CD14-positive monocyte (primary cell): ENCODE results near the gene F2. TPM values are rescaled to one million over a fixed set of nuclear protein-coding genes. Genes with fewer than 3 reads are reported as not detected.

Source experiments
- DNase-seq, 3 donors: peaks; one replicate each; pipeline ENCODE4 v3.0.0-alpha.2; 2011 to 2022
- H2AFZ ChIP-seq: 2 replicates; pipeline ENCODE4 v1.6.0; 2012; ENCODE audit warnings: mild to moderate bottlenecking, low read depth, low read length, inconsistent platforms; ENCODE audit not compliant: insufficient read depth, poor library complexity, severe bottlenecking
- H3K27ac ChIP-seq, 2 donors: 1 replicate in 1 of 2; 2 replicates in 1 of 2; pipeline ENCODE4 v1.5.1; 2012 to 2013; ENCODE audit warnings: low read length in 2 of 2, control low read depth in 1 of 2, inconsistent platforms in 1 of 2, low read depth in 1 of 2, mild to moderate bottlenecking in 1 of 2
- H3K27me3 ChIP-seq, 2 donors: one replicate each; pipeline versions ENCODE4 v1.6.0 to v1.6.1; 2011 to 2013; ENCODE audit warnings: low read length in 2 of 2; ENCODE audit not compliant: control insufficient read depth in 2 of 2, insufficient read depth in 2 of 2
- H3K36me3 ChIP-seq, 2 donors: replicated peaks in 1 of 2; 1 replicate in 1 of 2; 2 replicates in 1 of 2; pipeline versions ENCODE4 v1.5.1 to v1.6.1; 2012 to 2013; ENCODE audit warnings: low read length in 2 of 2, control low read depth in 1 of 2, inconsistent platforms in 1 of 2, mild to moderate bottlenecking in 1 of 2; ENCODE audit not compliant: insufficient read depth in 2 of 2, control insufficient read depth in 1 of 2
- H3K4me1 ChIP-seq, 2 donors: 1 replicate in 1 of 2; 2 replicates in 1 of 2; pipeline versions ENCODE4 v1.5.1 to v1.6.1; 2012 to 2013; ENCODE audit warnings: low read length in 2 of 2, control low read depth in 1 of 2, inconsistent platforms in 1 of 2, mild to moderate bottlenecking in 1 of 2, moderate library complexity in 1 of 2; ENCODE audit not compliant: insufficient read depth in 2 of 2, control insufficient read depth in 1 of 2
- H3K4me2 ChIP-seq: replicated peaks from 2 replicates; pipeline ENCODE3; 2012; ENCODE audit warnings: low read length, moderate library complexity, mild to moderate bottlenecking; ENCODE audit not compliant: poor library complexity, severe bottlenecking; ENCODE audit errors: extremely low read depth
- H3K4me3 ChIP-seq, 3 experiments: fragments of 200-600 bp in 1 of 3; sonication (generic) in 1 of 3; replicated peaks in 1 of 3; 1 replicate in 2 of 3; 2 replicates in 1 of 3; pipeline ENCODE4 v1.5.1; 2011 to 2013; ENCODE audit warnings: low read length in 3 of 3, mild to moderate bottlenecking in 3 of 3, control low read depth in 2 of 3, low read depth in 2 of 3, inconsistent platforms in 1 of 3, moderate library complexity in 1 of 3
- H3K79me2 ChIP-seq: 2 replicates; pipeline ENCODE4 v1.6.0; 2012; ENCODE audit warnings: mild to moderate bottlenecking, control low read depth, inconsistent platforms, low read length, moderate library complexity; ENCODE audit not compliant: insufficient read depth
- H3K9ac ChIP-seq: 2 replicates; pipeline ENCODE4 v1.6.0; 2017; ENCODE audit warnings: low read length, mild to moderate bottlenecking; ENCODE audit not compliant: insufficient read depth, poor library complexity, severe bottlenecking
- H3K9me3 ChIP-seq, 2 donors: replicated peaks in 1 of 2; 1 replicate in 1 of 2; 2 replicates in 1 of 2; pipeline versions ENCODE4 v1.5.1 to v1.6.1; 2012 to 2013; ENCODE audit warnings: low read length in 2 of 2, control low read depth in 1 of 2; ENCODE audit not compliant: control insufficient read depth in 1 of 2, insufficient read depth in 1 of 2
- H4K20me1 ChIP-seq: 2 replicates; pipeline ENCODE4 v1.6.0; 2012; ENCODE audit warnings: mild to moderate bottlenecking, low read length, control low read depth, moderate library complexity; ENCODE audit not compliant: insufficient read depth
- H3K27ac Mint-ChIP-seq, 7 donors: one replicate each; pipeline ENCODE4 v1.8.0; 2020; ENCODE audit warnings: mild to moderate bottlenecking in 7 of 7, mixed read lengths in 7 of 7, moderate library complexity in 6 of 7, inconsistent platforms in 2 of 7
- H3K27me3 Mint-ChIP-seq, 3 donors: one replicate each; pipeline ENCODE4 v1.8.0; 2021 to 2022; ENCODE audit warnings: low read depth in 3 of 3, mild to moderate bottlenecking in 3 of 3, mixed read lengths in 3 of 3, moderate library complexity in 3 of 3, inconsistent platforms in 1 of 3
- H3K36me3 Mint-ChIP-seq, 2 donors: one replicate each; pipeline ENCODE4 v1.8.0; 2020; ENCODE audit warnings: mixed read lengths in 2 of 2, inconsistent platforms in 1 of 2, mild to moderate bottlenecking in 1 of 2
- H3K4me1 Mint-ChIP-seq: one replicate; pipeline ENCODE4 v1.8.0; 2020; ENCODE audit warnings: mild to moderate bottlenecking, mixed read lengths
- H3K4me3 Mint-ChIP-seq, 2 donors: one replicate each; pipeline ENCODE4 v1.8.0; 2020; ENCODE audit warnings: mild to moderate bottlenecking in 2 of 2, mixed read lengths in 2 of 2, moderate library complexity in 1 of 2
- H3K9me3 Mint-ChIP-seq, 7 donors: one replicate each; pipeline ENCODE4 v1.8.0; 2020 to 2022; ENCODE audit warnings: mixed read lengths in 7 of 7, mild to moderate bottlenecking in 6 of 7, moderate library complexity in 6 of 7, inconsistent platforms in 2 of 7
- WGBS: methylation state at CpG from one replicate; pipeline ENCODE4 v1.1.5; 2013; ENCODE audit warnings: missing lambda C conversion rate; ENCODE audit not compliant: insufficient coverage; 5-methylcytosine and 5-hydroxymethylcytosine counted together
- intact Hi-C, 2 donors: fragments of 100-400 bp; cut with micrococcal nuclease; formaldehyde crosslinking; loops; one replicate each; pipeline versions ENCODE4 v1.15.0 to v1.15.1; 2023
- polyA plus RNA-seq, 3 donors: library from polyadenylated mRNA; depleted of rRNA in 1 of 3; unstranded in 2 of 3; stranded (reverse) in 1 of 3; fragments of 300-500 nt in 2 of 3; fragments of >200 nt in 1 of 3; fragmentation: Illumina TruSeq in 2 of 3; gene quantifications; 1 replicate in 2 of 3; 2 replicates in 1 of 3; pipeline ENCODE4 v1.2.3, GENCODE V29; 2012 to 2021
- TF ChIP-seq, protein P1 (sequence below): fragments of 200-600 bp; IDR thresholded peaks from one replicate; pipeline ENCODE4 v1.8.0; 2022; ENCODE audit warnings: antibody characterized with exemption, mild to moderate bottlenecking

F2 gene
- polyA plus RNA-seq, 3 donors: not detected

DNA sequence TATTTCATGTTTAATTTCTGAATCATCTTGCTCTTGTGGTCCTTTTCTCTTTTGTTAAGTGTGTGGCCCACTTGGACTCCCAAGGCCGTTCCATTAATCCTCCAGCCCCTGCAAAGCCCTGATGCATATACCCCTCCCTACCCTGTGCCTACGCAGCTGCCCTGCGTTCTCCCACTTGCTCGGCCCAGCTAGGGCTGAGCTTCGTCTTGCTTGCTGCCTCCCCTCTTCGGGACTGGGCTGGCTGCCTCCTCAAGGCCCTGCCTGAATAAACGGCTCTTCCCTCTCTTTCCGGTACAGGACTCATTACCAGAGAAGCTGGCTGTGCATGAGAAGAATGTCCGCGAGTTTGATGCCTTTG lies 47.1 kb upstream of the F2 start:
- Histone ChIP-seq H3K9ac (peak overlapping the region; percentile 51), H3K4me1 (peaks cover 73 to 76% of the 10 kb centered on the region in 2 donors), H3K27ac (peak overlapping the region; percentile 94 to 95), H3K79me2 (peaks cover 65% of the 10 kb centered on the region), H3K36me3 (peaks cover 26 to 38% of the 10 kb centered on the region in 2 donors), H4K20me1 (no peaks in the 10 kb centered on the region), H3K4me3 (peak overlapping the region in 2 of 3 experiments; percentile 16 to 65), H3K27me3 (no peaks in the 10 kb centered on the region), H2AFZ (no peak overlapping the region), H3K9me3 (no peaks in the 10 kb centered on the region), H3K4me2 (peak overlapping the region; percentile 58)
- Mint-ChIP-seq H3K9me3 (peaks cover 0 to 7% (median 3%) of the 10 kb centered on the region in 7 donors), H3K36me3 (peaks cover 44 to 67% of the 10 kb centered on the region in 2 donors), H3K4me1 (peaks cover 76% of the 10 kb centered on the region), H3K27ac (peak overlapping the region; percentile 91 to 99 (median 97)), H3K4me3 (peak overlapping the region; percentile 69 to 81), H3K27me3 (no peaks in the 10 kb centered on the region)
- intact Hi-C loops: loop anchor here in 1 of 2 donors (2.0 kb wide), 1 partner anchor 29 kb away; the partner anchor contains the start of genes ARHGAP1 and ZNF408
- no peak for DNase-seq
- TF ChIP-seq, protein P1, sequence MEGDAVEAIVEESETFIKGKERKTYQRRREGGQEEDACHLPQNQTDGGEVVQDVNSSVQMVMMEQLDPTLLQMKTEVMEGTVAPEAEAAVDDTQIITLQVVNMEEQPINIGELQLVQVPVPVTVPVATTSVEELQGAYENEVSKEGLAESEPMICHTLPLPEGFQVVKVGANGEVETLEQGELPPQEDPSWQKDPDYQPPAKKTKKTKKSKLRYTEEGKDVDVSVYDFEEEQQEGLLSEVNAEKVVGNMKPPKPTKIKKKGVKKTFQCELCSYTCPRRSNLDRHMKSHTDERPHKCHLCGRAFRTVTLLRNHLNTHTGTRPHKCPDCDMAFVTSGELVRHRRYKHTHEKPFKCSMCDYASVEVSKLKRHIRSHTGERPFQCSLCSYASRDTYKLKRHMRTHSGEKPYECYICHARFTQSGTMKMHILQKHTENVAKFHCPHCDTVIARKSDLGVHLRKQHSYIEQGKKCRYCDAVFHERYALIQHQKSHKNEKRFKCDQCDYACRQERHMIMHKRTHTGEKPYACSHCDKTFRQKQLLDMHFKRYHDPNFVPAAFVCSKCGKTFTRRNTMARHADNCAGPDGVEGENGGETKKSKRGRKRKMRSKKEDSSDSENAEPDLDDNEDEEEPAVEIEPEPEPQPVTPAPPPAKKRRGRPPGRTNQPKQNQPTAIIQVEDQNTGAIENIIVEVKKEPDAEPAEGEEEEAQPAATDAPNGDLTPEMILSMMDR: no peak
- 89% methylated on average over 9 of the region's 10 CpGs for WGBS

DNA sequence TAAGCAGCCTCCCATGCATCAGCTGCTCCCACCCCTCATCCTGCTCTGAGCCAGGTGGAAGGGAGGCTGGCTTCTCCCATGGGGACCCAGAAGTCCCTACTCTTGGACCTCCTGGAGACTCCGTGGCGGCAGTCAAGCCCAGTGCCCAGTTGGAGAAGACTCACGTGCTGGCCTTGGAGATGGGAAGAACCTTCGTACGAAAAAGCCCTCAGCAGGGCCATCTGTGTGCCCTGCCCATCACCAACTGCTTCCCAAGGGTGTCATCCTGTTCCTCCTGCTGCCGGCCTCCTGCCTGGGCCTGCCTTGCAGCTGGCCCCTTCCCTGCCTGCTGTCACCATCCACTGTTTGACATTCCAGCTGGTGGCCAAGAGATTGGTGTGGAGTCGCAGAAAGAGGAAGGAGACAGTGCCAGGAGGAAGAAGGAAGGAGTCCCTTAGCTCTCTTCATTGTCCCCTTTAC lies 46.6 kb upstream of the F2 start:
- H3K4me1 Mint-ChIP-seq: peaks cover 81% of the 10 kb centered on the region
- 15% methylated on average over 3 of the region's 7 CpGs for WGBS
- intact Hi-C loops: no loop called here

More for the DNA sequence above, 46.6 kb upstream of the F2 start:
- peak overlapping the region; percentile 51 for H3K9ac ChIP-seq
- TF ChIP-seq, protein P1: no peak
- peaks cover 0 to 7% (median 3%) of the 10 kb centered on the region in 7 donors for H3K9me3 Mint-ChIP-seq
- H3K4me3 ChIP-seq: peak overlapping the region in 2 of 3 experiments; percentile 16 to 65
- H2AFZ ChIP-seq: no peak overlapping the region
- H3K4me3 Mint-ChIP-seq: peak overlapping the region; percentile 69 to 81
- H3K27ac ChIP-seq: peak overlapping the region; percentile 94 to 95
- H3K4me1 ChIP-seq: peaks cover 78 to 81% of the 10 kb centered on the region in 2 donors
- no peaks in the 10 kb centered on the region for H3K27me3 ChIP-seq
- DNase-seq: peak in 2 of 3 donors; percentile 48 to 53
- peaks cover 44 to 67% of the 10 kb centered on the region in 2 donors for H3K36me3 Mint-ChIP-seq
- H3K36me3 ChIP-seq: peaks cover 21 to 33% of the 10 kb centered on the region in 2 donors
- H3K27me3 Mint-ChIP-seq: no peaks in the 10 kb centered on the region
- H3K4me2 ChIP-seq: peak overlapping the region; percentile 58
- peak overlapping the region; percentile 91 to 99 (median 97) for H3K27ac Mint-ChIP-seq
- H3K9me3 ChIP-seq: no peaks in the 10 kb centered on the region
- peaks cover 61% of the 10 kb centered on the region for H3K79me2 ChIP-seq
- no peaks in the 10 kb centered on the region for H4K20me1 ChIP-seq
